Mononuclear cell (primary cell): ENCODE data around the gene ATAD3B. TPM values are rescaled to one million over a fixed set of nuclear protein-coding genes. Genes with fewer than 3 reads are reported as not detected.
"Not testable (repeated sequence)": the region's sequence is repeated elsewhere in the genome, so short reads cannot be mapped to it uniquely, and the experiment has no call there.

Experiments
- H3K27me3 ChIP-seq: 2 replicates; pipeline ENCODE4 v1.6.0; 2011; ENCODE audit warnings: low read length, control low read depth; ENCODE audit not compliant: insufficient read depth
- H3K4me1 ChIP-seq: 2 replicates; pipeline ENCODE4 v1.5.1; 2011; ENCODE audit warnings: mild to moderate bottlenecking, low read length, control low read depth; ENCODE audit not compliant: insufficient read depth
- H3K4me3 ChIP-seq: 2 replicates; pipeline ENCODE4 v1.5.1; 2011; ENCODE audit warnings: mild to moderate bottlenecking, low read length, moderate library complexity
- H3K9me3 ChIP-seq: 2 replicates; pipeline ENCODE4 v1.5.1; 2011; ENCODE audit warnings: low read depth, mild to moderate bottlenecking, control low read depth, low read length
- total RNA-seq: library from RNA; depleted of rRNA; stranded (reverse); fragments of >200 nt; gene quantifications from one replicate; pipeline ENCODE4 v1.2.3, GENCODE V29; 2012

Gene ATAD3B
- total RNA-seq, 1 donor, result 11.5 TPM

DNA sequence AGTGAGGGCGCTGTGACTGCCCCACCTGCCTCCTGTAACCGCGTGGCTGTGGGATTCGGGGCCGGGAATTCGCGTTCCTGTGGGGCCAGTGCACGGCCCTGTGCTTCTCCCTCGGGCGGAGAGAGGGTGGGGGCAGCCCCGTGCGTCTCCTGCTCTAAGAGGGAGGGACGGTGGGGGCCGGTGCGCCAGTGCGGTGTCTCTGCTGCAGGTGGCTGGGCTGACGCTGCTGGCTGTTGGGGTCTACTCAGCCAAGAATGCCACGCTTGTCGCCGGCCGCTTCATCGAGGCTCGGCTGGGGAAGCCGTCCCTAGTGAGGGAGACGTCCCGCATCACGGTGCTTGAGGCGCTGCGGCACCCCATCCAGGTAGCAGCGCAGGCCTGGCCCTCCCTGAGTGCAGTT lies 51.0 kb downstream of the ATAD3B start:
- H3K27me3 ChIP-seq, H3K4me3 ChIP-seq, H3K4me1 ChIP-seq, H3K9me3 ChIP-seq: not testable (repeated sequence)

DNA sequence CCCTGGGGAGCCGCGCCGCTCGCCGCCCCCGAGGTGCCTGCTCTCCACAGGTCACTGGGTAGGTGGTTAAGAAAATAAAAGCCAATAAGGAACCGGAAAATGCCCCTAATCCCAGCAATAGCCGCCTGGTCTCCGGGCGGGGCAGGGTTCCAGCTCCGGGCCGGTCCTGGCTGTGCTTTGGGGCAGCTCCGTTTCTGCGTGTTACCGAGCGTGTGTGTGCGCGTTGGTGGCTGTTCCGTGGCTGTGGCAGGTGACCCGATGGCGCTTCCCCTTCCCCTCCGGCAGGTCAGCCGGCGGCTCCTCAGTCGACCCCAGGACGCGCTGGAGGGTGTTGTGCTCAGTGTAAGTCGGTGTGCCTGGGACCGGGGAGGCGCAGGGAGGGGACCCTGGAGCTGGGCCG lies 51.7 kb downstream of the ATAD3B start:
- H3K27me3 ChIP-seq, H3K4me3 ChIP-seq, H3K9me3 ChIP-seq, H3K4me1 ChIP-seq: not testable (repeated sequence)

DNA sequence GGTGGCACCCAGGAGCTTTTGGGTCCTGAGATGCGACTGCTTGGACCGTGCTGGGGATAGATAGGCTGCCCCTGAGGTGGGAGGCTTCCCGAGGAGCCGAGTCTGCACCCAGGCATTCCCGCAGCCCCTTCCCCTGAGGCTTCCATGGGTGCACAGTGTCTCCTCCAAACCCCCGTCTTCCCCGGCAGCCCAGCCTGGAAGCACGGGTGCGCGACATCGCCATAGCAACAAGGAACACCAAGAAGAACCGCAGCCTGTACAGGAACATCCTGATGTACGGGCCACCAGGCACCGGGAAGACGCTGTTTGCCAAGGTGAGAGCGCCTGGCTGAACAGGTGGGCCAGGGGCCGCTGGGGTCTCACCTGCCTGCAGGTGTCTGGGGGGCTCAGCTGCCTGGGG lies 52.1 kb downstream of the ATAD3B start:
- not testable (repeated sequence) for H3K4me1 ChIP-seq, H3K27me3 ChIP-seq, H3K4me3 ChIP-seq, H3K9me3 ChIP-seq

GRCh38 chr1:1524750-1525383 lies 53.3 kb downstream of the ATAD3B start:
- not testable (repeated sequence) for H3K9me3 ChIP-seq, H3K27me3 ChIP-seq, H3K4me1 ChIP-seq, H3K4me3 ChIP-seq

DNA sequence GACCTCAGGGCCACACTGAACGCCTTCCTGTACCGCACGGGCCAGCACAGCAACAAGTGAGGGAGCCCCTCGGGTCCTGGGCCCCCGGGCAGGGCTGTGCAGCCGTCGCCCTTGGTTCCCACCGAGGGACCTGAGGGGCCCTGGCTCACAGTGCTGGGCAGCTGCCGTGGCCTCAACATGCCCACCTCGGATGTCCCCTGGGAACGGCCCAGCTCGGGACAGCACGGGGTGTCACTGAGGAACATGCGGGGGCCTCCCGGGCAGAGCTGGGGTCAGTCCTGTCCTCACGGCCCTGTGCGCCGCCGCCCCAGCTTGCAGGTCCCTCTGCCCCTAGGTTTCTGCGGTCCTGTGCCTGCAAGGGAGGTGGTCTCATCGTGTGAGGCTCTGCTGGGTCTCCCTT lies 54.9 kb downstream of the ATAD3B start:
- H3K4me3 ChIP-seq, H3K4me1 ChIP-seq, H3K27me3 ChIP-seq, H3K9me3 ChIP-seq: not testable (repeated sequence)

GRCh38 chr1:1527092-1527816 lies 55.7 kb downstream of the ATAD3B start:
- Histone ChIP-seq H3K27me3 (no peaks in the 10 kb centered on the region), H3K9me3 (no peaks in the 10 kb centered on the region), H3K4me3 (no peak overlapping the region), H3K4me1 (no peaks in the 10 kb centered on the region)

- Histone ChIP-seq H3K27me3 (no peaks in the 10 kb centered on the region), H3K4me3 (no peak overlapping the region), H3K4me1 (no peaks in the 10 kb centered on the region), H3K9me3 (no peaks in the 10 kb centered on the region)
Measured at GRCh38 chr1:1528301-1529267, 57.0 kb downstream of the ATAD3B start.

DNA sequence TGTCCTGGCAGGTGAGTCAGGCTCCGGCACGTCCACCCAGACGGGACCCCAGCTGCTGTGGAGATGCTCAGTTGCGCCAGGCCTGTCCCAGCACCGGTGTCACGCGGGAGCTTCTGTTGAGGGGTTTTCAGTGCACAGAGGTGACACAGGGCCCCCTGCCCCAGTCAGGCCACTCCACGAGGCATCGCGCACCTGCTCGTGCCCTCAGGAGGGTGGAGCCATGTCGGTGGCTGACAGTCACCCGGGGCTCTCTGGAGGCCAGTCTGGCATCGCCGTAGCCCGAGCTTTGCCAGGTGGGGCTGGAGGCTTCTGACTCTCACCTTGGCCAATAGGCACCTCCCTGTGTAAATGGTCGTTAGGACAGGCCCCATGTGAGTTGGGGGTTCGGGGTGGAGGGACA lies 57.8 kb downstream of the ATAD3B start:
- Histone ChIP-seq H3K4me3 (no peak overlapping the region), H3K27me3 (no peaks in the 10 kb centered on the region), H3K9me3 (no peaks in the 10 kb centered on the region), H3K4me1 (no peaks in the 10 kb centered on the region)

DNA sequence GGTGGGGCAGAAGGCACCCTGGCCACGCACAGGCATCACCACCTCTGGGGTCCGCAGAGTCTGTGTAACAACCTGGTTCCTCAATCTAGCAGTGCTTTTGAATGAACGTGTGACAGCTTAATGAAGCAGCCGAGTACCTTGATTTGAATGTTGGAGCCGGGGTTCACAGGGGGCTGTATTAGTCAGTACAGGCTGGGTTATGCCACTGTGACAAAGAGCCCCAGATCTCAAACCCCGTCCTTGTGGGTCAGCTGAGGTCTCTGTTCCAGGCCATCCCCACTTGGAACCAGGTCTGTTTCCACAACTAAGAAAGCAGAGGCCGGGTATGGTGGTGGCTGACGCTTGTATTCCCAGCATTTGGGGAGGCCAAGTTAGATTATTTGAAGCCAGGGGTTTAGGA lies 58.4 kb downstream of the ATAD3B start:
- no peaks in the 10 kb centered on the region for H3K27me3 ChIP-seq
- no peak overlapping the region for H3K4me3 ChIP-seq
- no peaks in the 10 kb centered on the region for H3K9me3 ChIP-seq
- H3K4me1 ChIP-seq, result no peaks in the 10 kb centered on the region

DNA sequence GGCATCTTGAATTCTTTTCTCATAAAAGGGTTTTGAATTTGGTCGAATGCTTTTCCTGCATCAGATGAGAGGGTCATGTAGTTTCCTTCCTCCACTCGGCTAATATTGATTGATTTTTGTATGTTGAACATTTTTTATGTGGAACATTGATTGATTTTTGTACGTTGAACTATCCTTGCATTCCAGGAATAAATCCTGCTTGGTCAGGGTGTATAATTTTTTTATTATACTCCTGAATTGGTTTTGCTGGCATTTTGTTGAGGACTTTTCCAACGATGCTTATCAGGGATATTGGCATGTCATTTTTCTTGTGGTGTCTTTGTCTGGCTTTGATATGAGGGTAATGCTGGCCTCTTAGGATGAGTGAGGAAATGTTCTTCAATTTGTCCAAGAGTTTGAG lies 60.4 kb downstream of the ATAD3B start:
- Histone ChIP-seq H3K9me3 (no peaks in the 10 kb centered on the region), H3K27me3 (no peaks in the 10 kb centered on the region), H3K4me1 (no peaks in the 10 kb centered on the region), H3K4me3 (no peak overlapping the region)

- H3K4me1 ChIP-seq, H3K4me3 ChIP-seq, H3K27me3 ChIP-seq, H3K9me3 ChIP-seq: not testable (repeated sequence)
Measured at GRCh38 chr1:1533176-1533893, 61.8 kb downstream of the ATAD3B start.

DNA sequence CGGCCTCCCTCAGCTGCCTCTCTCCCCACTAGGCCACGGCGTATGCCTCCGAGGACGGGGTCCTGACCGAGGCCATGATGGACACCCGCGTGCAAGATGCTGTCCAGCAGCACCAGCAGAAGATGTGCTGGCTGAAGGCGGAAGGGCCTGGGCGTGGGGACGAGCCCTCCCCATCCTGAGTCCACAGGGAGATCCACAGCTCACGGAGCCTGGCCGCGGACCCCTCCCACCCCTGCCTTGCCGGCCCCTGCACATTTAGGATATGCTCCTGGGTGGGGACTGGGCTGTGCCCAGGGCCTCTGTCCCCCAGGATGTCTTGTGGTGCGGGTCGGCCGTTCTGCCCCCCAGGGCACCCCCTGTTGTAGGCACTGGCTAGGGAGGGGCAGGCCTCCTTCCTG lies 62.3 kb downstream of the ATAD3B start:
- H3K27me3 ChIP-seq, H3K4me1 ChIP-seq, H3K4me3 ChIP-seq, H3K9me3 ChIP-seq: not testable (repeated sequence)

DNA sequence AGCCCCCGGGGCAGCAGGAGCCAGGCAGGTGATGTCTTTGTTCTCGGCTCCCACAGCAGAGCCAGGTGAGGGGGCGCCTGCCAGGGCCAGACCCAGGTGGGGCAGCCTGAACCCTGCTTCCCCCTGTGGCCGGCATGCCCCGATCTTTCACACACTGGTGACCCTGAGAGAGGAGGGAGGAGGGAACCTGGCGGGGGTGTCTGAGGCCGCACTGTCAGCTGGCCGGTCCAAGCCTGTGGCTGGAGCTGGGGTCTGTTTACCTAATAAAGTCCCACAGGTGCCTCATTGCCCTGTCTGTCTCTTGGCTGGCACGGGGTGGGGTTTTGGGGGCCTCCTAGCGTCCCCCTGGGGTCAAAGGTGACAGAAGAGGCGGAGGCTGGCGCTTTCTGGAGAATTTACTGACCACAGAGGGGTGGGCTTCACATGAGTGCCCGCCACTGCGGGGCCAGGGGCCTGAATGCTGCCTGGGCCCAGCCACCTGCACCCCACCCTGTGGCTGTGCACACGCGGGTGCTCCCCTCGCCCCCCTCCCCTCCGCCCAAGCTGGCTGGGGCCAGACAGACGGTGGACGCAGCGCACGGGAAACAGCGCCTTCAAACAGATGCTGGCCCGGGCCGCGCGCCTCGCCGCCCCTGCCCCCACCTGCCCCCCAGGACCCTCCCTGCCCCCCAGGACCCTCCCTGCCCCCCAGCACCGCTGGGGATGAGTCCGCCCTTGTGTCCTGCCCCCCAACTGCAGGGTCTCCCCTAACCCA lies 63.0 kb downstream of the ATAD3B start:
- Histone ChIP-seq H3K27me3 (no peaks in the 10 kb centered on the region), H3K4me1 (no peaks in the 10 kb centered on the region), H3K9me3 (no peaks in the 10 kb centered on the region), H3K4me3 (no peak overlapping the region)

GRCh38 chr1:1535201-1536018 lies 63.8 kb downstream of the ATAD3B start:
- Histone ChIP-seq H3K27me3 (no peaks in the 10 kb centered on the region), H3K9me3 (no peaks in the 10 kb centered on the region), H3K4me1 (no peaks in the 10 kb centered on the region), H3K4me3 (no peak overlapping the region)
